AG20443 (cell line): ENCODE results near the gene DIABLO.
"Not testable (repeated sequence)": the region's sequence is repeated elsewhere in the genome, so short reads cannot be mapped to it uniquely, and the experiment has no call there.

Source experiments
- DNase-seq: peaks from one replicate; pipeline ENCODE4 v3.0.0; 2012; ENCODE audit warnings: low spot score, mixed read lengths

DIABLO gene

GRCh38 chr12:122225683-122226365 lies at the start of gene DIABLO:
Gene DIABLO, minus strand, starts transcription at chr12:122226052. Its CDS starts 38 bp downstream, at chr12:122226014.
- DNase-seq: peak; percentile 99

GRCh38 chr12:122275459-122275858 lies 49.6 kb upstream of the DIABLO start:
- no peak for DNase-seq

- peak; percentile 97 for DNase-seq
These were observed 40.5 kb upstream of the DIABLO start, which contains the start of gene VPS33A for GRCh38 chr12:122266230-122266901. Gene VPS33A, minus strand, starts transcription at chr12:122266494. Its CDS starts 86 bp downstream, at chr12:122266408.

- no peak for DNase-seq
These were observed 40.0 kb upstream of the DIABLO start for GRCh38 chr12:122265886-122266229.

GRCh38 chr12:122265476-122265875 lies 39.6 kb upstream of the DIABLO start:
- no peak for DNase-seq

GRCh38 chr12:122260735-122261134 lies 34.9 kb upstream of the DIABLO start:
- not testable (repeated sequence) for DNase-seq

- DNase-seq: not testable (repeated sequence)
These were observed 33.1 kb upstream of the DIABLO start for GRCh38 chr12:122258939-122259338.

GRCh38 chr12:122258462-122258861 lies 32.6 kb upstream of the DIABLO start:
- not testable (repeated sequence) for DNase-seq

GRCh38 chr12:122250536-122250935 lies 24.7 kb upstream of the DIABLO start:
- no peak for DNase-seq

GRCh38 chr12:122250047-122250446 lies 24.2 kb upstream of the DIABLO start:
- DNase-seq: no peak

GRCh38 chr12:122245553-122245952 lies 19.7 kb upstream of the DIABLO start:
- no peak for DNase-seq

GRCh38 chr12:122244565-122245371 lies 18.9 kb upstream of the DIABLO start:
- no peak for DNase-seq

GRCh38 chr12:122243965-122244364 lies 18.1 kb upstream of the DIABLO start:
- no peak for DNase-seq

- DNase-seq: no peak
These were observed 13.0 kb upstream of the DIABLO start for GRCh38 chr12:122238861-122239260.

- DNase-seq: no peak
These were observed 9.9 kb upstream of the DIABLO start for GRCh38 chr12:122235741-122236140.

GRCh38 chr12:122232691-122233090 lies 6.8 kb upstream of the DIABLO start:
- no peak for DNase-seq

- no peak for DNase-seq
These were observed 4.9 kb upstream of the DIABLO start for GRCh38 chr12:122230798-122231197.

GRCh38 chr12:122228092-122228491 lies 2.2 kb upstream of the DIABLO start:
- no peak for DNase-seq

GRCh38 chr12:122227341-122227740 lies 1.5 kb upstream of the DIABLO start:
- no peak for DNase-seq

- no peak for DNase-seq
These were observed 694 bp upstream of the DIABLO start for GRCh38 chr12:122226366-122227125.

GRCh38 chr12:122216445-122216844 lies 9.4 kb downstream of the DIABLO start:
- DNase-seq: no peak

GRCh38 chr12:122215771-122216170 lies 10.1 kb downstream of the DIABLO start:
- no peak for DNase-seq
